Brain pericyte (primary cell): Measurements from ENCODE around the gene TAS2R13.

Experiments
- DNase-seq: peaks from one replicate; pipeline ENCODE4 v3.0.0-alpha.2; 2012; ENCODE audit warnings: low read depth, low spot score

Gene TAS2R13

GRCh38 chr12:10867381-10867780 lies 42.0 kb downstream of the TAS2R13 start:
- no peak for DNase-seq

GRCh38 chr12:10863512-10864218 lies 45.7 kb downstream of the TAS2R13 start:
- no peak for DNase-seq

GRCh38 chr12:10861366-10861765 lies 48.0 kb downstream of the TAS2R13 start:
- no peak for DNase-seq
